VCaP (cell line): Measurements from ENCODE around the gene TSPAN12.

ENCODE experiments used
- H3K27ac ChIP-seq: fragments of 450-650 bp; 2 replicates; pipeline ENCODE4 v1.5.1; 2017
- TF ChIP-seq, protein P1 (sequence below): fragments of 450-650 bp; conservative IDR thresholded peaks from 2 replicates; pipeline ENCODE4 v1.5.1; 2017; ENCODE audit warnings: mild to moderate bottlenecking, moderate library complexity

Gene TSPAN12

DNA sequence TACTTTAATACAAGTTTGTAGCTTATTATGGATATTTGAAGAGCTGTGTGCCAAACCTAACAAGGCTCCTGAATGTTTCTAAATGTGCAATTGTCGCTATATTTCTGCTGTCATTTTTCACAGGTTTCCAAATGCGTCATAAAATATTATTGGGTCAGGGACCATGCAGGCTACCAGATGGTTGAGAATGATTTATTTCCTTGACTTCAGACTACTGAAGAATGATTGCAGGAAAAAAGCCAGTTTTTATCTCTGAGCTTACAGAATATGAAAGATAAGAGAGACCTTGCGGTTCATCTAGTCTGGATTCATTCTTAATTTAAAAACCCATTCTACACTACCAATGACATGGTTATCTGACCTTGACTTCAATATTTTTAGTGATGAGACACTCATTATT lies 55.2 kb downstream of the TSPAN12 start:
- H3K27ac ChIP-seq, result no peak overlapping the region
- TF ChIP-seq, protein P1, sequence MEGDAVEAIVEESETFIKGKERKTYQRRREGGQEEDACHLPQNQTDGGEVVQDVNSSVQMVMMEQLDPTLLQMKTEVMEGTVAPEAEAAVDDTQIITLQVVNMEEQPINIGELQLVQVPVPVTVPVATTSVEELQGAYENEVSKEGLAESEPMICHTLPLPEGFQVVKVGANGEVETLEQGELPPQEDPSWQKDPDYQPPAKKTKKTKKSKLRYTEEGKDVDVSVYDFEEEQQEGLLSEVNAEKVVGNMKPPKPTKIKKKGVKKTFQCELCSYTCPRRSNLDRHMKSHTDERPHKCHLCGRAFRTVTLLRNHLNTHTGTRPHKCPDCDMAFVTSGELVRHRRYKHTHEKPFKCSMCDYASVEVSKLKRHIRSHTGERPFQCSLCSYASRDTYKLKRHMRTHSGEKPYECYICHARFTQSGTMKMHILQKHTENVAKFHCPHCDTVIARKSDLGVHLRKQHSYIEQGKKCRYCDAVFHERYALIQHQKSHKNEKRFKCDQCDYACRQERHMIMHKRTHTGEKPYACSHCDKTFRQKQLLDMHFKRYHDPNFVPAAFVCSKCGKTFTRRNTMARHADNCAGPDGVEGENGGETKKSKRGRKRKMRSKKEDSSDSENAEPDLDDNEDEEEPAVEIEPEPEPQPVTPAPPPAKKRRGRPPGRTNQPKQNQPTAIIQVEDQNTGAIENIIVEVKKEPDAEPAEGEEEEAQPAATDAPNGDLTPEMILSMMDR, result no peak

DNA sequence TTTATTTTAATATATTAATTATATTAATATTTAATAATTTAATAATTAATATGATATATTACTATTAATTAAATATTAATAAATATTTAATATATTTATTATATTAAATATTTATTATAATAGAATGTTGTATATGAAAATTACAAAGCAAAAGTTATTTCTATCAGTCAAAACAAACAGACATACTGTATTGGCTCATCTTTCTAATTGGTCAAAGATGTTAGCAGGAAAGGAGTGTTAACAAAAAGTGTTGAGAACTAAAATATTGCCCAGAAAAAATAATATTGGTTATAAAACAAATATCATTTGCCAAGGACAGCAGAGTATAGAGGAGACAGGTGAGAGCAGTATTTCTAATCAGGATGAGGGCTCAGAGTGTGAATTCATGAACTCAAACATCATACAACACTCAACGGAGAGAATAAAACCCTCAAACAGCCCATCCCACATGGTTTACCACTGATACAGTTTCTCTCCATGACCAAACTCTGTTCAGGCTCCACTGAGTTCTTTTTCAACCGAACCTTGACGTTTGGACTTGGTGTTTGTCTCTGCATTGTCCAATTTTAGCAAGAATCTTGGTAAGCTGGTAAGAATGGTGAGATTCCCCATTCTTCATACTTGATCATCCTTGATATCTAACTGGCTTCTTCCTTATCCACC lies 58.0 kb downstream of the TSPAN12 start:
- TF ChIP-seq, protein P1, result no peak

DNA sequence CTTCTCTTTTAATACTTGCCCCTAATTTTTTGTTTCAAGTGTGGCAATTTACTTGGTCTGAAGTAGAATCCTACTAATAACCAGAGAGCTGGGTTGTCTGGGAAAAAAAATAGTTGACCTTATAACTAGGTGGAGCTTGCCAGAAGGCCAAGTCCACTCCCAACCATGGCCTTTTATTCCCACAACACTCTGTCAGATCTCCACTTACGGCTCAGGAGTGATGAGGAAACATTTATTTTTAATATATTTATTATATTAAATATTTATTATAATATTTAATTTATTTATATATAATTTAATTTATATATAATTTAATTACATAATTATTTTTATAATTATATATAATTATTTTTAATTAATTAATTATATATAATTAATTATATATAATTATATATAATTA lies 58.8 kb downstream of the TSPAN12 start:
- TF ChIP-seq, protein P1, result no peak
- no peak overlapping the region for H3K27ac ChIP-seq

More for the DNA sequence above, 58.0 kb downstream of the TSPAN12 start:
- no peak overlapping the region for H3K27ac ChIP-seq

DNA sequence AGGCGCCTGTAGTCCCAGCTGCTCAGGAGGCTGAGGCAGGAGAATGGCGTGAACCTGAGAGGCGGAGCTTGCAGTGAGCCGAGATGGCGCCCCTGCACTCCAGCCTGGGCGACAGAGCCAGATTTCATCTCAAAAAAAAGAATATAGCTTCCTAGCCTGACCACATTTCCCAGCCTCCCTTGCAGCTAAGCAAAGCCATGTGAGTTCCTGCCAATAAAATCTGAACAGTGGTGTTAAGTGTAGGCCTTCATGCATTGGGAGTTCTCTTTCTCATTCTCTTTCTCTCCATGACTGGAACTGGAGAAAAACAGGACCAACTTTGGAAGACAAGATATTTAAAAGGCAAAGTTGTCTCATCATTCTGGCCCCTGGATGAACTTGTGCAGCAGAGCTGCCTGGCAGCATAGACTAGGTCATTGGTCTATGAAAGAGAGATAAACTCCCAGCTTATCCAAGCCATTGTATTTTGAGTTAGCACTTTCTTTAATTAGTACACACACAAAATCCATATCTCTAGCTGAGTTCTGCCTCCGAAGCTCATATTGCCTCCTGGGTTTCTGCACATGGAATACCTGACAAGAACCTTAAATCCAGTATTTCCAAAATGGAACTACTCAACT lies 60.8 kb downstream of the TSPAN12 start:
- H3K27ac ChIP-seq, result no peak overlapping the region
- TF ChIP-seq, protein P1, result no peak

DNA sequence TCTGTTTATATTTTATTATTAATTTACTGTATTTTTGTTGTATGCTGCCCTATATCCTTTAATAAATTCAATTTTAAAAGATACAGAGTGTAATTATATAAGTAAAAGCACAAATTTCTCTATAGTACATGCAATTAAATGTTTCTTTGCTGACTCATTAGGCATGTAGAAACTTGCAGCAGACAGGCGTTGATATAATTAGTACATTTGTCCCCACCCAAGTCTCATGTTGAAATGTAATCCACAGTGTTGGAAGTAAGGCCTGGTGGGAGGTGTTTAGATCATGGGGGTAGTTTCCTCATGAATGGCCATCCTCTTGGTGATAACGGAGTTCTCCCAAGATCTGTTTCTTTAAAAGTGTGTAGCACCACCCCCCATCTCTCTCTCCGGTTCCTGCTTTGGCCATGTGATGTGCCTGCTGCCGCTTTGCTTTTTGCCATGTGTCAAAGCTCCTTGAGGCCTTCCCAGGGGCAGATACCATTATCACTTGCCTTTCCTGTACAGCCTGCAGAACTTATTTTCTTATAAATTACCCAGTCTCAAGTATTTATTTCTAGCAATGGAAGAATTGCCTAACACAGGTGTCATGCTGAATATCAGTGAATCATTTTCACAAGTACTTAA lies 63.7 kb downstream of the TSPAN12 start:
- TF ChIP-seq, protein P1, result no peak
- no peak overlapping the region for H3K27ac ChIP-seq

DNA sequence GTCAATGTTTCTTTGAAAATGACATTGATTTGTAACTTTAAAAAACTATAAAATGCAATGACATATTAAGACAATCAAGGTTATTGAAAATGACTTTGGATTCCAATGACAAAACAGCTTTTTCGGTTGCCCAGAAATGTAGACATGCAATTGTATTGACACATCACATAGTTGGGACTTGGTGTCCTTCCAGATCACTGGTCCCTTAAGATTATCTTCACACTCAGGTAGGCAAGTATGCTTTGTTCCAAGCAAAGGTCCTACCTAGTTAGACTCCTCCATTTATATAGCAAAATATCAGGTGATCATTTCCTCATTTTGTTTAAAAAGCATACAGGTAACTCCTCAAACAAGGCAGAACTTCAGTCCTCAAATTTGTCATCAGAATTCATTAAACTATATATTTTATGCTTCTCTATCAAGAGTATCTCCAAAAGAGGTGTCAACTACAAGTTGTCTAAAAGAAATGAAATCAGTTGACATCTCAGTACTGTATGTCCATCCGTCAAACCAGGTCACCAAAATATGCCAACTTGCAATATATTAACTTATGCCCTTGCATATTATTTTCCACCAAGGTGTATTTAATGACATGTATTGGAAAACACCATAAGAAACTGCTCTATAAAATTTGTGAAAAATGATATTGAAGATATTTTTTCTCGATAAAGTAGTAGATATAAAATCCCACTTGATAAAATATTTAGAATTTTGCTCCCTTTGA lies 64.6 kb downstream of the TSPAN12 start:
- no peak overlapping the region for H3K27ac ChIP-seq
- TF ChIP-seq, protein P1, result no peak

DNA sequence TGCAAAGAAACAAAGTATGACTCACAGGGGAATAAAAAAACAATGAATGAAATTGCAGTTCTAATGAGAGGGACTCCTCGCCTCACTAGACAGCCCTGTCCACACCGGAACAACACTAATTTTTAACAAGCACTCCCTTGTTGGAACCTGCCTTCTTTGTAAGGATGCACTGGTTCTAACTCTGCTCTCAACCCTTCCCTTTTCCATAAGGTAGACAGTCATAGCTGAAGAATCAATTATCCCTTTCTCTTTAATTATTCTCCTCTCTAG lies 65.1 kb downstream of the TSPAN12 start:
- TF ChIP-seq, protein P1, result no peak
- no peak overlapping the region for H3K27ac ChIP-seq
